ENCODE results near the gene NUP155. TPM values are rescaled to one million over a fixed set of nuclear protein-coding genes. Genes with fewer than 3 reads are reported as not detected.

The NUP155 gene
- total and polyA plus RNA-seq, 2 experiments from 2014 or later = 24.3 to 94.6 TPM

DNA sequence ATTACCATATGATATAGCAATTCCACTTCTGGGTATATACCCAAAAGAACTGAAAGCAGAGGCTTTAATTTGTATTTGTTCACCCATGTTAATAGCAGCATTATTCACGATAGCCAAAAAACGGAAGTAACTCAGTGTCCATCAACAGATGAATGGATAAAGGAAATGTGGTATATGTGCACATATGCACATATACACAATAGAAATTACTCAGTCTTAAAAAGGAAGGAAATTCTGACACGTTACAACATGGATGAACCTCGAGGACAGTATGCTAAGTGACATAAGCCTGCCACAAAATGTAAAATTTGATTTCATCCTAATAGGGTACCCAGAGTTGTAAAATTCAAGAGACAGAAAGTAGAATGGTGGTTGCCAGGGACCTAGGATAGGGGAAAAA lies 54.9 kb downstream of the NUP155 start:
- no peak overlapping the region for H3K4me3 Mint-ChIP-seq
- Histone ChIP-seq H2AFZ (no peak overlapping the region), H3K4me2 (no peak overlapping the region), H3K79me2 (replicated peaks; ENCODE audit: insufficient read depth) (no peaks in the 10 kb centered on the region), H3K27ac (ENCODE audit: low read depth) (no peak overlapping the region), H3K9me2 (ENCODE audit: insufficient read depth) (no peaks in the 10 kb centered on the region), H3K36me3 (ENCODE audit: insufficient read depth) (peaks cover 61% of the 10 kb centered on the region), H3K4me1 (ENCODE audit: insufficient read depth) (no peaks in the 10 kb centered on the region), H3K27me3 (ENCODE audit: insufficient read depth) (no peaks in the 10 kb centered on the region), H3F3A (replicated peaks; ENCODE audit: low read depth) (no peaks in the 10 kb centered on the region), H4K20me1 (replicated peaks; ENCODE audit: insufficient read depth) (no peaks in the 10 kb centered on the region; the same call in 1 of the 2 replicates), H3K4me3 (no peak overlapping the region)
- TF ChIP-seq ZNF331 (CRISPR knock-in tag; IDR thresholded peaks at IDR 0.05; ENCODE audit: low read depth) (no peak), EZH2phosphoT487 (IDR thresholded peaks at IDR 0.05; ENCODE audit: unreplicated experiment) (no peak), JUNB (IDR thresholded peaks at IDR 0.05; ENCODE audit: unreplicated experiment) (no peak), CREB1 (CRISPR knock-in tag; IDR thresholded peaks at IDR 0.05; ENCODE audit: low read depth) (no peak), EZH2 (IDR thresholded peaks at IDR 0.05; ENCODE audit: low read depth, unreplicated experiment) (no peak), STAT1 (IDR thresholded peaks at IDR 0.05; ENCODE audit: unreplicated experiment) (no peak), ZNF114 (CRISPR knock-in tag; IDR thresholded peaks at IDR 0.05) (no peak), NANOG (IDR thresholded peaks at IDR 0.05; ENCODE audit: borderline replicate concordance) (no peak), POLR2AphosphoS5 (IDR thresholded peaks at IDR 0.05; ENCODE audit: low read depth) (no peak)
- TF ChIP-seq, protein P1, sequence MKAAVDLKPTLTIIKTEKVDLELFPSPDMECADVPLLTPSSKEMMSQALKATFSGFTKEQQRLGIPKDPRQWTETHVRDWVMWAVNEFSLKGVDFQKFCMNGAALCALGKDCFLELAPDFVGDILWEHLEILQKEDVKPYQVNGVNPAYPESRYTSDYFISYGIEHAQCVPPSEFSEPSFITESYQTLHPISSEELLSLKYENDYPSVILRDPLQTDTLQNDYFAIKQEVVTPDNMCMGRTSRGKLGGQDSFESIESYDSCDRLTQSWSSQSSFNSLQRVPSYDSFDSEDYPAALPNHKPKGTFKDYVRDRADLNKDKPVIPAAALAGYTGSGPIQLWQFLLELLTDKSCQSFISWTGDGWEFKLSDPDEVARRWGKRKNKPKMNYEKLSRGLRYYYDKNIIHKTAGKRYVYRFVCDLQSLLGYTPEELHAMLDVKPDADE (IDR thresholded peaks at IDR 0.05) = no peak
- TF ChIP-seq, protein P2, sequence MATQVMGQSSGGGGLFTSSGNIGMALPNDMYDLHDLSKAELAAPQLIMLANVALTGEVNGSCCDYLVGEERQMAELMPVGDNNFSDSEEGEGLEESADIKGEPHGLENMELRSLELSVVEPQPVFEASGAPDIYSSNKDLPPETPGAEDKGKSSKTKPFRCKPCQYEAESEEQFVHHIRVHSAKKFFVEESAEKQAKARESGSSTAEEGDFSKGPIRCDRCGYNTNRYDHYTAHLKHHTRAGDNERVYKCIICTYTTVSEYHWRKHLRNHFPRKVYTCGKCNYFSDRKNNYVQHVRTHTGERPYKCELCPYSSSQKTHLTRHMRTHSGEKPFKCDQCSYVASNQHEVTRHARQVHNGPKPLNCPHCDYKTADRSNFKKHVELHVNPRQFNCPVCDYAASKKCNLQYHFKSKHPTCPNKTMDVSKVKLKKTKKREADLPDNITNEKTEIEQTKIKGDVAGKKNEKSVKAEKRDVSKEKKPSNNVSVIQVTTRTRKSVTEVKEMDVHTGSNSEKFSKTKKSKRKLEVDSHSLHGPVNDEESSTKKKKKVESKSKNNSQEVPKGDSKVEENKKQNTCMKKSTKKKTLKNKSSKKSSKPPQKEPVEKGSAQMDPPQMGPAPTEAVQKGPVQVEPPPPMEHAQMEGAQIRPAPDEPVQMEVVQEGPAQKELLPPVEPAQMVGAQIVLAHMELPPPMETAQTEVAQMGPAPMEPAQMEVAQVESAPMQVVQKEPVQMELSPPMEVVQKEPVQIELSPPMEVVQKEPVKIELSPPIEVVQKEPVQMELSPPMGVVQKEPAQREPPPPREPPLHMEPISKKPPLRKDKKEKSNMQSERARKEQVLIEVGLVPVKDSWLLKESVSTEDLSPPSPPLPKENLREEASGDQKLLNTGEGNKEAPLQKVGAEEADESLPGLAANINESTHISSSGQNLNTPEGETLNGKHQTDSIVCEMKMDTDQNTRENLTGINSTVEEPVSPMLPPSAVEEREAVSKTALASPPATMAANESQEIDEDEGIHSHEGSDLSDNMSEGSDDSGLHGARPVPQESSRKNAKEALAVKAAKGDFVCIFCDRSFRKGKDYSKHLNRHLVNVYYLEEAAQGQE (IDR thresholded peaks at IDR 0.05; ENCODE audit: unreplicated experiment) = no peak
- TF ChIP-seq, protein P3, sequence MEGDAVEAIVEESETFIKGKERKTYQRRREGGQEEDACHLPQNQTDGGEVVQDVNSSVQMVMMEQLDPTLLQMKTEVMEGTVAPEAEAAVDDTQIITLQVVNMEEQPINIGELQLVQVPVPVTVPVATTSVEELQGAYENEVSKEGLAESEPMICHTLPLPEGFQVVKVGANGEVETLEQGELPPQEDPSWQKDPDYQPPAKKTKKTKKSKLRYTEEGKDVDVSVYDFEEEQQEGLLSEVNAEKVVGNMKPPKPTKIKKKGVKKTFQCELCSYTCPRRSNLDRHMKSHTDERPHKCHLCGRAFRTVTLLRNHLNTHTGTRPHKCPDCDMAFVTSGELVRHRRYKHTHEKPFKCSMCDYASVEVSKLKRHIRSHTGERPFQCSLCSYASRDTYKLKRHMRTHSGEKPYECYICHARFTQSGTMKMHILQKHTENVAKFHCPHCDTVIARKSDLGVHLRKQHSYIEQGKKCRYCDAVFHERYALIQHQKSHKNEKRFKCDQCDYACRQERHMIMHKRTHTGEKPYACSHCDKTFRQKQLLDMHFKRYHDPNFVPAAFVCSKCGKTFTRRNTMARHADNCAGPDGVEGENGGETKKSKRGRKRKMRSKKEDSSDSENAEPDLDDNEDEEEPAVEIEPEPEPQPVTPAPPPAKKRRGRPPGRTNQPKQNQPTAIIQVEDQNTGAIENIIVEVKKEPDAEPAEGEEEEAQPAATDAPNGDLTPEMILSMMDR (conservative IDR thresholded peaks at IDR 0.05; ENCODE audit: low read depth in 2 of 2) = no peak
- TF ChIP-seq, protein P4, sequence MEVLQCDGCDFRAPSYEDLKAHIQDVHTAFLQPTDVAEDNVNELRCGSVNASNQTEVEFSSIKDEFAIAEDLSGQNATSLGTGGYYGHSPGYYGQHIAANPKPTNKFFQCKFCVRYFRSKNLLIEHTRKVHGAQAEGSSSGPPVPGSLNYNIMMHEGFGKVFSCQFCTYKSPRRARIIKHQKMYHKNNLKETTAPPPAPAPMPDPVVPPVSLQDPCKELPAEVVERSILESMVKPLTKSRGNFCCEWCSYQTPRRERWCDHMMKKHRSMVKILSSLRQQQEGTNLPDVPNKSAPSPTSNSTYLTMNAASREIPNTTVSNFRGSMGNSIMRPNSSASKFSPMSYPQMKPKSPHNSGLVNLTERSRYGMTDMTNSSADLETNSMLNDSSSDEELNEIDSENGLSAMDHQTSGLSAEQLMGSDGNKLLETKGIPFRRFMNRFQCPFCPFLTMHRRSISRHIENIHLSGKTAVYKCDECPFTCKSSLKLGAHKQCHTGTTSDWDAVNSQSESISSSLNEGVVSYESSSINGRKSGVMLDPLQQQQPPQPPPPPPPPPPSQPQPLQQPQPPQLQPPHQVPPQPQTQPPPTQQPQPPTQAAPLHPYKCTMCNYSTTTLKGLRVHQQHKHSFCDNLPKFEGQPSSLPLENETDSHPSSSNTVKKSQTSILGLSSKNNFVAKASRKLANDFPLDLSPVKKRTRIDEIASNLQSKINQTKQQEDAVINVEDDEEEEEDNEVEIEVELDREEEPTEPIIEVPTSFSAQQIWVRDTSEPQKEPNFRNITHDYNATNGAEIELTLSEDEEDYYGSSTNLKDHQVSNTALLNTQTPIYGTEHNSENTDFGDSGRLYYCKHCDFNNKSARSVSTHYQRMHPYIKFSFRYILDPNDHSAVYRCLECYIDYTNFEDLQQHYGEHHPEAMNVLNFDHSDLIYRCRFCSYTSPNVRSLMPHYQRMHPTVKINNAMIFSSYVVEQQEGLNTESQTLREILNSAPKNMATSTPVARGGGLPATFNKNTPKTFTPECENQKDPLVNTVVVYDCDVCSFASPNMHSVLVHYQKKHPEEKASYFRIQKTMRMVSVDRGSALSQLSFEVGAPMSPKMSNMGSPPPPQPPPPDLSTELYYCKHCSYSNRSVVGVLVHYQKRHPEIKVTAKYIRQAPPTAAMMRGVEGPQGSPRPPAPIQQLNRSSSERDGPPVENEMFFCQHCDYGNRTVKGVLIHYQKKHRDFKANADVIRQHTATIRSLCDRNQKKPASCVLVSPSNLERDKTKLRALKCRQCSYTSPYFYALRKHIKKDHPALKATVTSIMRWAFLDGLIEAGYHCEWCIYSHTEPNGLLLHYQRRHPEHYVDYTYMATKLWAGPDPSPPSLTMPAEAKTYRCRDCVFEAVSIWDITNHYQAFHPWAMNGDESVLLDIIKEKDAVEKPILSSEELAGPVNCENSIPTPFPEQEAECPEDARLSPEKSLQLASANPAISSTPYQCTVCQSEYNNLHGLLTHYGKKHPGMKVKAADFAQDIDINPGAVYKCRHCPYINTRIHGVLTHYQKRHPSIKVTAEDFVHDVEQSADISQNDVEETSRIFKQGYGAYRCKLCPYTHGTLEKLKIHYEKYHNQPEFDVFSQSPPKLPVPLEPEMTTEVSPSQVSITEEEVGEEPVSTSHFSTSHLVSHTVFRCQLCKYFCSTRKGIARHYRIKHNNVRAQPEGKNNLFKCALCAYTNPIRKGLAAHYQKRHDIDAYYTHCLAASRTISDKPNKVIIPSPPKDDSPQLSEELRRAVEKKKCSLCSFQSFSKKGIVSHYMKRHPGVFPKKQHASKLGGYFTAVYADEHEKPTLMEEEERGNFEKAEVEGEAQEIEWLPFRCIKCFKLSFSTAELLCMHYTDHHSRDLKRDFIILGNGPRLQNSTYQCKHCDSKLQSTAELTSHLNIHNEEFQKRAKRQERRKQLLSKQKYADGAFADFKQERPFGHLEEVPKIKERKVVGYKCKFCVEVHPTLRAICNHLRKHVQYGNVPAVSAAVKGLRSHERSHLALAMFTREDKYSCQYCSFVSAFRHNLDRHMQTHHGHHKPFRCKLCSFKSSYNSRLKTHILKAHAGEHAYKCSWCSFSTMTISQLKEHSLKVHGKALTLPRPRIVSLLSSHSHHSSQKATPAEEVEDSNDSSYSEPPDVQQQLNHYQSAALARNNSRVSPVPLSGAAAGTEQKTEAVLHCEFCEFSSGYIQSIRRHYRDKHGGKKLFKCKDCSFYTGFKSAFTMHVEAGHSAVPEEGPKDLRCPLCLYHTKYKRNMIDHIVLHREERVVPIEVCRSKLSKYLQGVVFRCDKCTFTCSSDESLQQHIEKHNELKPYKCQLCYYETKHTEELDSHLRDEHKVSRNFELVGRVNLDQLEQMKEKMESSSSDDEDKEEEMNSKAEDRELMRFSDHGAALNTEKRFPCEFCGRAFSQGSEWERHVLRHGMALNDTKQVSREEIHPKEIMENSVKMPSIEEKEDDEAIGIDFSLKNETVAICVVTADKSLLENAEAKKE (CRISPR knock-in tag; IDR thresholded peaks at IDR 0.05) = no peak
- no peaks in the 10 kb centered on the region for H3K4me1 Mint-ChIP-seq
- no peak overlapping the region for H3K27ac Mint-ChIP-seq
- no peak for DNase-seq (ENCODE audit: low spot score)
- H3K36me3 Mint-ChIP-seq (ENCODE audit: low read depth) = peaks cover 85% of the 10 kb centered on the region
- ATAC-seq = no peak
- H3K9me3 Mint-ChIP-seq = no peaks in the 10 kb centered on the region
- H3K27me3 Mint-ChIP-seq (ENCODE audit: insufficient read depth, low read depth, poor library complexity) = peaks cover 2% of the 10 kb centered on the region

Data from GM23338 (cell line).